Psoas muscle (tissue), 8 donors: Measurements from ENCODE around the gene PCDH19. TPM values are rescaled to one million over a fixed set of nuclear protein-coding genes. Genes with fewer than 3 reads are reported as not detected.
A peak's percentile ranks its signal among the peaks of the same experiment; 100 is the strongest.

ENCODE experiments used
- ATAC-seq, 4 donors: fragments of 200-7000 bp; cut with Tn5 transposase; one replicate each; pipeline ENCODE4 v1.9.1; 2020; ENCODE audit warnings: moderate library complexity in 3 of 4, mild to moderate bottlenecking in 2 of 4
- DNase-seq, 2 donors: peaks; one replicate each; pipeline ENCODE4 v3.0.0-alpha.2; 2020
- H3K27ac ChIP-seq: fragments of 200-600 bp; one replicate; pipeline ENCODE4 v1.8.0; 2022
- H3K27me3 ChIP-seq, 3 donors: fragments of 200-600 bp in 1 of 3; one replicate each; pipeline versions ENCODE4 v1.6.1 to v1.8.0; 2013 to 2022; ENCODE audit warnings: low read length in 2 of 3, mild to moderate bottlenecking in 2 of 3, moderate library complexity in 1 of 3; ENCODE audit not compliant: insufficient read depth in 3 of 3
- H3K36me3 ChIP-seq, 2 donors: fragments of 200-600 bp in 1 of 2; one replicate each; pipeline versions ENCODE4 v1.6.1 to v1.8.0; 2013 to 2022; ENCODE audit warnings: low read depth in 1 of 2, mild to moderate bottlenecking in 1 of 2, moderate library complexity in 1 of 2; ENCODE audit not compliant: insufficient read depth in 1 of 2
- H3K4me1 ChIP-seq: fragments of 200-600 bp; one replicate; pipeline ENCODE4 v1.8.0; 2022
- H3K4me3 ChIP-seq: fragments of 200-600 bp; one replicate; pipeline ENCODE4 v1.8.0; 2022; ENCODE audit warnings: mild to moderate bottlenecking
- H3K9me3 ChIP-seq: fragments of 200-600 bp; one replicate; pipeline ENCODE4 v1.8.0; 2022
- WGBS, 3 donors: extraction: QIAGEN DNeasy Blood & Tissue Kit; methylation state at CpG; one replicate each; pipeline versions ENCODE4 v1.1.6 to v1.1.7; 2013; 5-methylcytosine and 5-hydroxymethylcytosine counted together
- intact Hi-C, 2 donors: fragments of 100-400 bp; cut with DNase I; formaldehyde crosslinking; loops; one replicate each; pipeline versions ENCODE4 v1.11.0 to v1.14.2; 2022
- polyA plus RNA-seq, 3 donors: library from polyadenylated mRNA; stranded (reverse); fragments of 200-250 nt; gene quantifications; one replicate each; pipeline ENCODE4 v1.2.3, GENCODE V29; 2013
- total RNA-seq, 4 donors: library from RNA; stranded (reverse); fragmentation: NEBNext Ultra II Directional in 2 of 4; extraction: Animal tissue kit (Norgen Biotek cat#: 25700) in 2 of 4; gene quantifications; one replicate each; pipeline versions ENCODE4 v1.2.1 to v1.2.4, GENCODE V29; 2021 to 2023
- TF ChIP-seq, protein P1 (sequence below): fragments of 200-600 bp; IDR thresholded peaks from one replicate; pipeline ENCODE4 v1.8.0; 2022; ENCODE audit warnings: antibody characterized with exemption
- donor health status: healthy with polysubstance abuse.
- donor health status: DM: no; HTN: no; CAD: no; lungs with moderate emphysema.
- donor health status: Bipolar disorder and iron deficiency.
- donor health status: healthy.
- donor health status: DM: yes; HTN: yes; CAD: no.
- donor health status: DM: no; HTN: no; CAD: no.
- donor health status: DM: no; HTN: no; CAD: no.
- donor health status: DM: yes; HTN: yes; CAD: no.

PCDH19 gene
- total and polyA plus RNA-seq, 7 donors: 0.13 to 1.2 (median 0.40) TPM

DNA sequence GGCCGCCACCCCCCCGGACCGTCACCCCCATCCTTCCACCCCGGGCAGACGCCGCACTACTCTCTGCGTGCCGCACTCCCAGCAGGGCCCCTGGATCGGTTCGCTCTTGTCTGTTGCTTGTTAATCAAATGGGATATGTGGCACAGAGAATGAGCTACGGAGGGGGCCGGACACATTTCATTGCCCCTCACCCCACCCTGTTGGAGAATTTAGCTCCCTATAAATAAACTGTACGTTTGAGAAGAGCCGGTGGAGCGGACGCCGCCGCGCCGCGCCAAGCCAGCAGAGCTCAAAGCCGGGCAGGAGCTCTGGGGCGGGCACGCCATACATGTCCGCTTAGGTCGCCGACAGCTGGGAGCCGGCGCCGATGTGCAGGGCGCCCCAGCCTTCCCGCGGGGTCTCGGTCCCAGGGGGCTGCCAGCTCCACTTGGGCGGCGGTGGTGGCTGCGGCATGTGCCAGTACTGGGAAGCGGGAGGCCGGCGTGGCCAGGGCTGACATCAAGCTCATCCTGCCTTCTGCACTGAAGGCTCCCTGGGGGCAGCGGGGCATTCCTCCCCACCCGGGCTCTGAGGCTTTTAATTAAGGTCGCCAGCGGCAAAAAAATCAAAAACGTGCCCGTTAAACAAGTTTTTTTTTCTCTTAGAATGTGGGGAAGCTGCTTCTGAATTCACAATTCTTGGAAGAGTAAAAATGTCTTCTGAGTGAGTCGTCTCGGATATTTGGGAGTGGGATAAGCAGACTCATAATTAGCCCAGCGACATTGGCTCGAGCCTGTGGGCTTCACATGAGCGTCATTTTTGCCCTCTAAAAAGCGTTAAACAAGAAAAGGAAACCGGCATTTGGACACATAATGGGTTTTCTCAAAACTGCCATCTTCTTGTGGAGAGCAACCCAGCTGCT lies 1.1 kb upstream of the PCDH19 start:
- ATAC-seq: peak in 1 of 4 donors; percentile 9
- Histone ChIP-seq H3K4me3 (peak overlapping the region; percentile 55), H3K27me3 (peaks cover 0 to 82% (median 13%) of the 10 kb centered on the region in 3 donors)

DNA sequence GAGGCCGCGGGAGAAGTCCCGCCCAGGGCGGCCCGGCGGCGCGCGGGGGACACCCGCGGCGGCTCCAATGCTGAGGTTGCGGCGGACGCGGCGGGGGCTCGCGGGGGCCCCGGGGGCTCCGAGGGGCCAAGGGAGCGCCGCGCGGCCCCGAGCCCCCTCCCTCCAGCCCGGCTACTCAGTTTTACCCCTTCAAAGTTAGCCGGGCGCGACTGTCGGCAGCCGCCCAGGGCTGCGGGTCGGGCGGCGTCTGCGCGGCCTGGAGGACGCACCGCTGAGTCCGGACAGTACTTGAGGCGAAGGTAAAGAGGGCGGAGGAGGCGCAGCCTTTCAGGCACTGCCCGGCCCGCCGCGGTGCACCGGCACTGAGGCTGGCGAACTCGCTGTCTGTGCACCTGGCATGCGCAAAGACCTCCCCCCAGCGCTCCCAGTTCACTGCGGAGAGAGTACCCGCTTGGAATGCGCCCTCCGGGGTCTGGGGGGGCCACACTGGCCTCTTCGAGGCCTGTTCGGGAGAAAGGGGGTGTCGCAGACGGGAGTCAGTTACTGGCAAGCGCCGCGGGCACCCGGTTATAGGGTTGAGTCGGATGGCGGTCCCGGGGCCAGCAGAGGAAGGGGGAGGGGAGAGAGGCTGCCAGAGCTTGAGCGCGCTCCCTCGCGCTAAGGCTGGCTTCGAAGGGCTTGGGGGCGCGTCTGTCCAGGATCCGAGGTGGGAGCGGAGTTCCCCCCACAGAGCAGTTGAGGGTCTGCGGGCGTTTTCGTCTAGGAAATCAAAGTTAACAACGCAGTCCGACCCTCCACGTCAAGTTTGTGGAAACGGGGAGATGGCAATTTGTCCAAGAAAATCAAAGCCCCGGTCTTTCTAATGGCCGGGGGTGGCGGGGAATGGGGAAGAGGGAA lies 1.1 kb downstream of the PCDH19 start:
- H3K4me3 ChIP-seq: peak overlapping the region; percentile 55
- peak in 1 of 2 donors; percentile 11 for DNase-seq
- no peaks in the 10 kb centered on the region for H3K9me3 ChIP-seq
- 0 to 35% (median 2%) methylated on average over 9 to 80 of the region's 87 CpGs for WGBS, 3 donors
- H3K27me3 ChIP-seq: peaks cover 0 to 96% (median 13%) of the 10 kb centered on the region in 3 donors
- no peak for ATAC-seq
- TF ChIP-seq, protein P1, sequence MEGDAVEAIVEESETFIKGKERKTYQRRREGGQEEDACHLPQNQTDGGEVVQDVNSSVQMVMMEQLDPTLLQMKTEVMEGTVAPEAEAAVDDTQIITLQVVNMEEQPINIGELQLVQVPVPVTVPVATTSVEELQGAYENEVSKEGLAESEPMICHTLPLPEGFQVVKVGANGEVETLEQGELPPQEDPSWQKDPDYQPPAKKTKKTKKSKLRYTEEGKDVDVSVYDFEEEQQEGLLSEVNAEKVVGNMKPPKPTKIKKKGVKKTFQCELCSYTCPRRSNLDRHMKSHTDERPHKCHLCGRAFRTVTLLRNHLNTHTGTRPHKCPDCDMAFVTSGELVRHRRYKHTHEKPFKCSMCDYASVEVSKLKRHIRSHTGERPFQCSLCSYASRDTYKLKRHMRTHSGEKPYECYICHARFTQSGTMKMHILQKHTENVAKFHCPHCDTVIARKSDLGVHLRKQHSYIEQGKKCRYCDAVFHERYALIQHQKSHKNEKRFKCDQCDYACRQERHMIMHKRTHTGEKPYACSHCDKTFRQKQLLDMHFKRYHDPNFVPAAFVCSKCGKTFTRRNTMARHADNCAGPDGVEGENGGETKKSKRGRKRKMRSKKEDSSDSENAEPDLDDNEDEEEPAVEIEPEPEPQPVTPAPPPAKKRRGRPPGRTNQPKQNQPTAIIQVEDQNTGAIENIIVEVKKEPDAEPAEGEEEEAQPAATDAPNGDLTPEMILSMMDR: no peak
- no peaks in the 10 kb centered on the region for H3K4me1 ChIP-seq
- H3K36me3 ChIP-seq: no peaks in the 10 kb centered on the region
- intact Hi-C loops: no loop called here
- no peak overlapping the region for H3K27ac ChIP-seq

More for the DNA sequence above, 1.1 kb upstream of the PCDH19 start:
- intact Hi-C loops: no loop called here
- no peaks in the 10 kb centered on the region for H3K9me3 ChIP-seq
- 2 to 30% (median 4%) methylated on average over 46 to 53 of the region's 53 CpGs for WGBS, 3 donors
- H3K27ac ChIP-seq: no peak overlapping the region
- DNase-seq: peak in 1 of 2 donors; percentile 12
- H3K36me3 ChIP-seq: no peaks in the 10 kb centered on the region
- TF ChIP-seq, protein P1: no peak
- no peaks in the 10 kb centered on the region for H3K4me1 ChIP-seq

DNA sequence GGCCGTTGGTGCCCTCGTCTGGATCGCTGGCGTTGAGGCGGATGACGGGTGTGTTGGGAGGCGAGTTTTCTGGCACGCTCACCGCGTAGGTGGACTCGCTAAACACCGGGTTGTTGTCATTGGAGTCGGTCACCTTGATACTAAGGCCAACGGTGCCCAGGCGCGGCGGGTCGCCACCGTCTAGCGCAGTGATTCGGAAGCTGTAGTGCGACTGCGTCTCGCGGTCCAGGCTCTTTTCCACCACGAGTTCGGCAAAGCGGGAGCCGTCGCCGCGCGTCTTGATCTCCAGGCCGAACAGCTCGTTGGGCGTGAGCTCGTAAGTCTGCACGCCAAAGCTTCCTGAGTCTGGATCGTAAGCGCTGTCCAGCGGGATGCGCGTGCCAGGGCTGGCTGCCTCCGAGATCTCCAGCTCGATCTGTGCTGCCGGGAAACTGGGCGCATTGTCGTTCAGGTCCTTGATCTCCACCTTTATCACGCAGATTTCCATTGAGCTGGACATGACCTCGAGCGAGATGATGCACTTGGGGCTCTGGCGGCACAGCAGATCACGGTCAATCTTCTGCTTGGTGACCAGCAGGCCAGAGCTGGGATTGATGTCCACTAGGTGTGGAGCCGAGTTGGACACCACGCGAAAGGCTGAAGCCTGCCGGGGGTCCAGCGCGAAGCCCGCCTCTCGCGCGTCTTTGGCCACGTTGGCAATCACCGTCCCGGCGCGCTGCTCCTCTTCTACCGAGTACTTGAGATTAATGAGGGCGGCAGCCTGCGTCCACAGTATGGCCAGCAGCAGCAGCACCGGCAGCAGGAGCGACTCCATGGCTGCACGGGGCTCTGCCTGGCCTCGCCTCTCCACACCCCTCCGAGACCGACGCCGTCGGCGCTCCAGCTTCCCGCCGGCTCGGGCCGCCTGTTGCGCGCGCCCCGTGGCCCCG lies 2.0 kb downstream of the PCDH19 start:
- Histone ChIP-seq H3K4me3 (peak overlapping the region; percentile 55), H3K4me1 (no peaks in the 10 kb centered on the region), H3K27me3 (peaks cover 0 to 95% (median 13%) of the 10 kb centered on the region in 3 donors), H3K9me3 (no peaks in the 10 kb centered on the region), H3K36me3 (no peaks in the 10 kb centered on the region), H3K27ac (no peak overlapping the region)
- intact Hi-C loops: no loop called here
- 4 to 34% (median 8%) methylated on average over 43 to 90 of the region's 90 CpGs for WGBS, 3 donors
- peak in 1 of 2 donors; percentile 10 for DNase-seq
- no peak for ATAC-seq
- TF ChIP-seq, protein P1: no peak

DNA sequence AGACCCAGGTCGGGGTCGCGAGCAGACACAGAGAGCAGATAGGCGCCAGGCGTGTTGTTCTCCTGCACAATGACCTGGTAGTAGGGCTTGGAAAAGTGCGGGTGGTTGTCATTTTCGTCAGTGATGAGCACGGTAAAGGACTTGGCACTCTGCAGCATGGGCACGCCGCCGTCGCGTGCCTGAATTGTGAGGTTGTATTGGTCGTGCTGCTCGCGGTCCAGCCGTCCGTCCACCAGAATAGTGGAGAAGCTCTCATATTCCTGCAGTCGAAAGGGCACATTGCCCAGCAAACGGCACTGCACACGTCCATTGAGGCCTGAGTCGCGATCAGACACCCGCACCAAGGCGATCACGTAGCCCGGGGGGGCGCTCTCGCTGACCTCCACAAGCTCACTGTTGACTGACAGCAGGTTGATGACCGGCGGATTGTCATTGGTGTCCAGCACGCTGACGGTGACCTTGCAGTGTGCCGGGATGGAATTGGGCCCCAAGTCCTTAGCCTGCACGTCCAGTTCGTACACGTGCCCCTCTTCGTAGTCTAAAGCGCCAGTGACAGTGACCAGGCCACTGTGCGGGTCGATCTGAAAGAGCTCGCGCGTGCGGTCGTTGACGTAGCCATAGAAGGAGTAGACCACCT lies 2.8 kb downstream of the PCDH19 start:
- Histone ChIP-seq H3K4me3 (no peak overlapping the region), H3K9me3 (no peaks in the 10 kb centered on the region), H3K27ac (no peak overlapping the region), H3K4me1 (no peaks in the 10 kb centered on the region), H3K27me3 (peaks cover 0 to 95% (median 13%) of the 10 kb centered on the region in 3 donors), H3K36me3 (no peaks in the 10 kb centered on the region)
- TF ChIP-seq, protein P1: no peak
- no peak for ATAC-seq
- intact Hi-C loops: no loop called here
- WGBS, 3 donors: 46 to 59% (median 53%) methylated on average over 39 to 47 of the region's 47 CpGs
- DNase-seq: no peak
